HepG2 (cell line): ENCODE measurements around the gene KPNB1. TPM values are rescaled to one million over a fixed set of nuclear protein-coding genes. Genes with fewer than 3 reads are reported as not detected.

Experiments used
- ATF3 ChIP-seq: sonication (generic); formaldehyde crosslinking; IDR thresholded peaks from 2 replicates; pipeline ENCODE4 v1.4.0; 2020; ENCODE audit warnings: missing genetic modification reagents
- ATF5 ChIP-seq: sonication (generic); formaldehyde crosslinking; IDR thresholded peaks from 2 replicates; pipeline ENCODE4 v1.4.0; 2020; ENCODE audit warnings: mild to moderate bottlenecking, low read depth, missing genetic modification reagents
- FOSL2 ChIP-seq: sonication (generic); formaldehyde crosslinking; IDR thresholded peaks from 2 replicates; pipeline ENCODE4 v1.4.0; 2020; ENCODE audit warnings: missing genetic modification reagents
- FOXA3 ChIP-seq: IDR thresholded peaks from 2 replicates; pipeline ENCODE4 v1.6.1; 2016; ENCODE audit warnings: missing genetic modification reagents, missing compliant biosample characterization
- FOXP1 ChIP-seq, 2 experiments: fragments of 450-650 bp in 1 of 2; IDR thresholded peaks; 2 replicates each; pipeline ENCODE4 v1.6.1; 2017 to 2018; ENCODE audit warnings: antibody characterized with exemption in 1 of 2
- HES4 ChIP-seq: sonication (generic); formaldehyde crosslinking; IDR thresholded peaks from 2 replicates; pipeline ENCODE4 v1.9.0; 2021; ENCODE audit warnings: mild to moderate bottlenecking, missing genetic modification reagents, borderline replicate concordance
- JUN ChIP-seq: sonication (generic); formaldehyde crosslinking; IDR thresholded peaks from 2 replicates; pipeline ENCODE4 v1.4.0; 2020; ENCODE audit warnings: mild to moderate bottlenecking, missing genetic modification reagents
- KAT2B ChIP-seq: fragments of 150-350 bp; IDR thresholded peaks from 2 replicates; pipeline ENCODE4 v1.6.1; 2014; ENCODE audit warnings: low read depth, low read length, borderline replicate concordance
- KLF16 ChIP-seq, 2 experiments: sonication (generic) in 1 of 2; formaldehyde crosslinking in 1 of 2; IDR thresholded peaks; 2 replicates each; pipeline versions ENCODE4 v1.6.1 to v1.8.0; 2016 to 2023; ENCODE audit warnings: missing genetic modification reagents in 2 of 2, missing compliant biosample characterization in 1 of 2
- NR2F1 ChIP-seq, 2 experiments: fragments of 450-650 bp in 1 of 2; formaldehyde crosslinking in 1 of 2; IDR thresholded peaks; 2 replicates each; pipeline versions ENCODE4 v1.5.0 to v1.6.1; 2016 to 2020; ENCODE audit warnings: mild to moderate bottlenecking in 1 of 2, missing compliant biosample characterization in 1 of 2, missing genetic modification reagents in 1 of 2, moderate library complexity in 1 of 2
- ONECUT2 ChIP-seq: sonication (generic); formaldehyde crosslinking; IDR thresholded peaks from 2 replicates; pipeline ENCODE4 v1.4.0; 2020; ENCODE audit warnings: missing genetic modification reagents
- SOX13 ChIP-seq, 3 experiments: fragments of 450-650 bp in 1 of 3; sonication (generic) in 1 of 3; formaldehyde crosslinking in 1 of 3; IDR thresholded peaks in 2 of 3; conservative IDR thresholded peaks in 1 of 3; 2 replicates each; pipeline versions ENCODE4 v1.5.0 to v1.6.1; 2016 to 2020; ENCODE audit warnings: antibody characterized with exemption in 1 of 3, mild to moderate bottlenecking in 1 of 3, missing compliant biosample characterization in 1 of 3, missing genetic modification reagents in 1 of 3, moderate library complexity in 1 of 3
- SOX5 ChIP-seq: IDR thresholded peaks from 2 replicates; pipeline ENCODE4 v1.6.1; 2016; ENCODE audit warnings: borderline replicate concordance
- SOX6 ChIP-seq, 2 experiments: fragments of 450-650 bp in 1 of 2; sonication (generic) in 1 of 2; formaldehyde crosslinking in 1 of 2; IDR thresholded peaks; 2 replicates each; pipeline versions ENCODE4 v1.4.0 to v1.6.1; 2017 to 2020; ENCODE audit warnings: antibody characterized with exemption in 1 of 2, mild to moderate bottlenecking in 1 of 2, missing genetic modification reagents in 1 of 2
- TBL1XR1 ChIP-seq: fragments of 150-350 bp; IDR thresholded peaks from 2 replicates; pipeline ENCODE4 v1.6.1; 2014; ENCODE audit warnings: borderline replicate concordance, low read length; ENCODE audit not compliant: partially characterized antibody
- TCF7L2 ChIP-seq: IDR thresholded peaks from 2 replicates; pipeline ENCODE4 v1.6.1; 2011; ENCODE audit warnings: mild to moderate bottlenecking, low read depth, low read length, moderate library complexity
- ZFP1 ChIP-seq: IDR thresholded peaks from 2 replicates; pipeline ENCODE4 v1.6.1; 2016
- ZNF230 ChIP-seq: sonication (generic); formaldehyde crosslinking; IDR thresholded peaks from 2 replicates; pipeline ENCODE4 v1.4.0; 2020; ENCODE audit warnings: mild to moderate bottlenecking, missing genetic modification reagents
- ZNF558 ChIP-seq: sonication (generic); formaldehyde crosslinking; IDR thresholded peaks from 2 replicates; pipeline ENCODE4 v1.9.0; 2022; ENCODE audit warnings: mild to moderate bottlenecking, missing genetic modification reagents, borderline replicate concordance
- ZNF792 ChIP-seq: IDR thresholded peaks from 2 replicates; pipeline ENCODE4 v1.6.1; 2016
- ZSCAN12 ChIP-seq: sonication (generic); formaldehyde crosslinking; IDR thresholded peaks from 2 replicates; pipeline ENCODE4 v1.9.0; 2021; ENCODE audit warnings: mild to moderate bottlenecking, missing genetic modification reagents
- polyA plus RNA-seq, 8 experiments: library from polyadenylated mRNA; depleted of rRNA in 3 of 8; stranded (reverse) in 7 of 8; unstranded in 1 of 8; fragments of >200 nt; fragmentation: Illumina TruSeq in 4 of 8; extraction: Trizol in 4 of 8; gene quantifications; 2 replicates each; pipeline versions ENCODE4 v1.2.1 to v1.2.3, GENCODE V29; 2011 to 2016; ENCODE audit warnings: low read depth in 4 of 8, missing spikeins in 1 of 8, mixed read lengths in 1 of 8; ENCODE audit not compliant: insufficient read depth in 1 of 8
- total RNA-seq, 5 experiments: library from RNA; depleted of rRNA; stranded (reverse); fragments of >200 nt; fragmentation: Illumina TruSeq; extraction: Trizol; gene quantifications; 2 replicates each; pipeline ENCODE4 v1.2.3, GENCODE V29; 2016; ENCODE audit warnings: low read depth in 1 of 5
- TF ChIP-seq, protein P1 (sequence below): sonication (generic); formaldehyde crosslinking; IDR thresholded peaks from 2 replicates; pipeline ENCODE4 v1.4.0; 2020; ENCODE audit warnings: missing genetic modification reagents

KPNB1 gene
- total and polyA plus RNA-seq, 2 of the 13 experiments (the other 11 are each of a cell fraction or from before 2014, with no cell fraction given) = 164 to 424 TPM

DNA sequence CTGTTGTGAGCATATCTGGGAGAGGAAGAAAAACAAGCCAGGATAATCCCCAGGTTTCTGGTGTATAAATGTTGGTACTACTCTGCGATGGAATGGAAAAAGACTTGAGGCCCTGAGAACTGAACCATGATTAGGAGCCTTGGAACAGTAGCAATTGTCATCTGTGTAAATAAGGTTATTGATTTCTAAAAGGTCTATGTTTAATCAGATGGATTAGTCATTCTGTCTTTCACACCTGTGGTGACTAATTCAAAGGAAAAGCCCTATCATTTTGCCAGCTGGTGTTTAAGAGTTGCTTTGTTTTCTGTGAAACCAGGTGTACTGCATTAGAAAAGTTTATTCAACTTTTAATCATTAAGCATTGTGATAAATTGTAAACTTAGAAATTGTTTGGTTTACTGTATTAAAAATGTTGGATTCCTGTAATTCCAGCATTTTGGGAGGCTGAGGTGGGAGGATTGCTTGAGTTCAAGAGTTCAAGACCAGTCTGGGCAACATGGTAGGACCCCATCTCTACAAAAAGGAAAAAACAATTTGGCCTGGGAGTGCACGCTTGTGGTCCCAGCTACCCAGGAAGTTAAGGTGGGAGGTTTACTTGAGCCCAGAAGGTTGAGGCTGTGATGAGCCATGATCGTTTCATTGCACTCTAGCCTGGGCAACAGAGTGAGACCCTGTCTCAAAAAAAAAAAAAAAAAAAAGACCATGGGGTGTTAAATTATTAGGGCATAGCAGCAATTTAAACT is 29.0 kb upstream of the KPNB1 start (continued):
- TF ChIP-seq ATF5 (CRISPR knock-in tag) (no peak), FOXP1 (IDR thresholded peaks at IDR 0.05) (no peak), FOXP1 (CRISPR knock-in tag; IDR thresholded peaks at IDR 0.05) (peak; percentile 67; the same call in 1 of the 2 replicates), ZSCAN12 (CRISPR knock-in tag) (no peak), JUN (CRISPR knock-in tag) (peak; percentile 76; the same call in 1 of the 2 replicates), ATF3 (CRISPR knock-in tag) (peak; percentile 42; the same call in 1 of the 2 replicates), ZNF558 (CRISPR knock-in tag) (no peak), ZNF792 (CRISPR knock-in tag) (no peak), KAT2B (peak; percentile 53; the same call in 1 of the 2 replicates), KLF16 (CRISPR knock-in tag; IDR thresholded peaks at IDR 0.05) (0 out of 4 replicates have a peak, but pooled peaks of 1 of the 2 experiments have one; percentile 31), HES4 (CRISPR knock-in tag) (no peak), ONECUT2 (CRISPR knock-in tag) (peak; percentile 94), TCF7L2 (no peak), SOX6 (IDR thresholded peaks at IDR 0.05) (no peak), SOX6 (CRISPR knock-in tag; IDR thresholded peaks at IDR 0.05) (peak; percentile 91), ZFP1 (no peak), FOXA3 (CRISPR knock-in tag) (peak; percentile 92), FOSL2 (CRISPR knock-in tag) (peak; percentile 87), SOX13 (IDR thresholded peaks at IDR 0.05) (peak; percentile 83; the same call in 1 of the 2 replicates), SOX13 (CRISPR knock-in tag; conservative IDR thresholded peaks at IDR 0.05 in 1 of 2, IDR thresholded peaks at IDR 0.05 in 1 of 2) (peak in 1 of 2 experiments; percentile 87; a peak in 2 of 4 replicates), TBL1XR1 (no peak), ZNF230 (CRISPR knock-in tag) (no peak), SOX5 (CRISPR knock-in tag) (peak; percentile 89), NR2F1 (CRISPR knock-in tag; IDR thresholded peaks at IDR 0.05) (peak in 1 of 2 experiments; percentile 46; a peak in 1 of 4 replicates)
- TF ChIP-seq, protein P1, sequence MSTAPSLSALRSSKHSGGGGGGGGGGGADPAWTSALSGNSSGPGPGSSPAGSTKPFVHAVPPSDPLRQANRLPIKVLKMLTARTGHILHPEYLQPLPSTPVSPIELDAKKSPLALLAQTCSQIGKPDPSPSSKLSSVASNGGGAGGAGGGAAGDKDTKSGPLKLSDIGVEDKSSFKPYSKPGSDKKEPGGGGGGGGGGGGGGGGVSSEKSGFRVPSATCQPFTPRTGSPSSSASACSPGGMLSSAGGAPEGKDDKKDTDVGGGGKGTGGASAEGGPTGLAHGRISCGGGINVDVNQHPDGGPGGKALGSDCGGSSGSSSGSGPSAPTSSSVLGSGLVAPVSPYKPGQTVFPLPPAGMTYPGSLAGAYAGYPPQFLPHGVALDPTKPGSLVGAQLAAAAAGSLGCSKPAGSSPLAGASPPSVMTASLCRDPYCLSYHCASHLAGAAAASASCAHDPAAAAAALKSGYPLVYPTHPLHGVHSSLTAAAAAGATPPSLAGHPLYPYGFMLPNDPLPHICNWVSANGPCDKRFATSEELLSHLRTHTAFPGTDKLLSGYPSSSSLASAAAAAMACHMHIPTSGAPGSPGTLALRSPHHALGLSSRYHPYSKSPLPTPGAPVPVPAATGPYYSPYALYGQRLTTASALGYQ (CRISPR knock-in tag) = peak; percentile 83
